ENCODE data around the gene SSBP3. TPM values are rescaled to one million over a fixed set of nuclear protein-coding genes. Genes with fewer than 3 reads are reported as not detected.

The SSBP3 gene
- total and polyA plus RNA-seq, 9 of the 15 experiments (the other 6 are each of a cell fraction or from before 2014, with no cell fraction given), result 8.7 to 108 (median 33.8) TPM

GRCh38 chr1:54199765-54200518 lies 206.3 kb downstream of the SSBP3 start, which contains the start of the genes CYB5RL and MRPL37 (continued):
- TF ChIP-seq UBTF (IDR thresholded peaks at IDR 0.05; ENCODE audit: borderline replicate concordance in 1 of 2, low read depth in 2 of 2, low read length in 2 of 2), result no peak
- peak; percentile 94 for TF ChIP-seq NFRKB (IDR thresholded peaks at IDR 0.05; ENCODE audit: low read depth)
- no peak for TF ChIP-seq HDAC3 (IDR thresholded peaks at IDR 0.05; ENCODE audit: borderline replicate concordance, partially characterized antibody)
- TF ChIP-seq E2F5 (CRISPR knock-in tag; IDR thresholded peaks at IDR 0.05), result 0 out of 2 replicates have a peak, but pooled peaks have one; percentile 82
- TF ChIP-seq, protein P1, sequence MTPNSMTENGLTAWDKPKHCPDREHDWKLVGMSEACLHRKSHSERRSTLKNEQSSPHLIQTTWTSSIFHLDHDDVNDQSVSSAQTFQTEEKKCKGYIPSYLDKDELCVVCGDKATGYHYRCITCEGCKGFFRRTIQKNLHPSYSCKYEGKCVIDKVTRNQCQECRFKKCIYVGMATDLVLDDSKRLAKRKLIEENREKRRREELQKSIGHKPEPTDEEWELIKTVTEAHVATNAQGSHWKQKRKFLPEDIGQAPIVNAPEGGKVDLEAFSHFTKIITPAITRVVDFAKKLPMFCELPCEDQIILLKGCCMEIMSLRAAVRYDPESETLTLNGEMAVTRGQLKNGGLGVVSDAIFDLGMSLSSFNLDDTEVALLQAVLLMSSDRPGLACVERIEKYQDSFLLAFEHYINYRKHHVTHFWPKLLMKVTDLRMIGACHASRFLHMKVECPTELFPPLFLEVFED (CRISPR knock-in tag; conservative IDR thresholded peaks at IDR 0.05), result 0 out of 2 replicates have a peak, but pooled peaks have one; percentile 20
- TF ChIP-seq NFYB (IDR thresholded peaks at IDR 0.05; ENCODE audit: extremely low read depth, insufficient read length), result peak; percentile 80
